KG1 (cell line): ENCODE measurements around the gene C4orf50.
"Not testable (repeated sequence)": the region's sequence is repeated elsewhere in the genome, so short reads cannot be mapped to it uniquely, and the experiment has no call there.

ENCODE experiments used
- DNase-seq: peaks from one replicate; lab custom pipeline; 2025; lab: John Stamatoyannopoulos, UW

C4orf50 gene

DNA sequence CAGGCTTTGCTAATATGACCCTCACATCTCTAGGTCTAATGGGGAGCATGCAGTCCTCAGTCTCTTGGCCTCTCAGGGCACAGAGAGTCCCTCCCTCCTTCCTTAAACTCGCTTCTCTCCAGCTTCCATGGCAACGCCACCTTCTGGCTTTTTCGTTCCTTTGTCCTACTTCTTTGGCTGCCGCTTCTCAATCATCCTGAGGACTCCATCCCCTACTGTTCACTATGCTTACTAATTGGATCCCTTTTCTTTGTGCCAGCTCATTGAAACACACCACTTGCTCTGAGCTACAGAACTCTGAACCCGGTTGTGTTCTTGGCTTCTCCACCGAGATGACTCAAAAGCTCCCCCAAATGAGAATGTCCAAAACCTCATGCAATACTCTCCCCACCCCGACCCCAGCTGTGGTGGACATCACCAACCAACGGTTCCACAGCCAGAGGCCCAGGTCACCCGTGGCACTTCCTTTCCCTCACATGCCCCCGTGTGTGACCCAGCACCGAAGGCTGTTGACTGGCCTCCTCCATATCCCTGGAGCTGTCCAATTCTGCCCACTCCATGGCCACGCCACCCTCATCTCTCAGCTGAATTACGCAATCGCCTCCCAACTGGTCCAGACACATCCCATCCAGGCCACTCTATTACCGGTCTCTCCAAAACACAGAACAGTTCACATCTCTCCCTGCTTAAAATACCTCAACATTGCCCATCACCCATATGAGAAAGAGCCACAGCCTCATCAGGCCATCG lies 160.0 kb downstream of the C4orf50 start:
- no peak for DNase-seq

DNA sequence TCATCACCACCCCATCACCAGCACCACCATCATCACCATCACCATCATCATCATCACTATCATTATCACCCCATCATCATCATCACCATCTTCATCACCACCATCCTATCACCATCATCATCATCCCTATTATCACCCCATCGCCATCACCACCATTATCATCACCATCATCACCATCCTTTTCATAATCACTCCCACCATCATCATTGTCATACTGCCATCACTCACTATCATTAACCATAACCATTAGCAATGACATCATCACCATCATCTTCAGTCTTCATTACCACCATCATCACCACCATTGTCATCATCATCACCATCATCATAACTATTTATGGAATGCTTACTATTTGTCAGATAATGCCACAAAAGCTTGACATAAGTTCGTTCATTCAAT lies 161.0 kb downstream of the C4orf50 start:
- no peak for DNase-seq

DNA sequence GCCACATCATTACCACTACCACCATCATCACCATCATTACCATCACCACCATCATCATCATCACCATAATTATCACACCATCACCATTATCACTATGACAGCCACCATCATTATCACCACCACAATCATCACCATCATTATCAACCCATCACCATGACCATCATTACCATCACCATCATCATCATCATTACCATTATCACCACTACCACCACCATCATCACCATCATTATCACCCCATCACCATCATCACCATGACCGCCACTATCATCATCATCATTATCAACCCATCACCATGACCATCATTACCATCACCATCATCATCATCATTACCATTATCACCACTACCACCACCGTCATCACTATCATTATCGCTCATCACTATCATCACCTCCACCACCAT lies 161.9 kb downstream of the C4orf50 start:
- not testable (repeated sequence) for DNase-seq

DNA sequence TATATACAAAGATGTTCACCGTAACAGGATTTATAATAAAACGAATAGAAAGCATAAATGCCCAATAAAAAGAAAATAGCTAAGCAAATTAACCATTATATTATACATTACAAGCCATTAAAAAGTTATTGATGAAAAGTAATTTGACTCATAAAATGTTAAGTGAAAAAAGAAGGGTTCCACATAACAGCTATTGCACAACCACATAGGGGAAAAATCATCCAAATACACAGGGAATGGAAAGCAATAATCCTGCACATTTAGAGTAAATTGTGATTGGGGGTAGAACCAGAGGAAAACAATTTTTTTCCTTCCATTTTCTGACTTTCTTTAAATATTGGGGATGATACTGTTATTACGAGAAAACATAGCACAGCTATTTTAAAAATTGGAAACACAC lies 163.3 kb downstream of the C4orf50 start:
- DNase-seq: no peak

DNA sequence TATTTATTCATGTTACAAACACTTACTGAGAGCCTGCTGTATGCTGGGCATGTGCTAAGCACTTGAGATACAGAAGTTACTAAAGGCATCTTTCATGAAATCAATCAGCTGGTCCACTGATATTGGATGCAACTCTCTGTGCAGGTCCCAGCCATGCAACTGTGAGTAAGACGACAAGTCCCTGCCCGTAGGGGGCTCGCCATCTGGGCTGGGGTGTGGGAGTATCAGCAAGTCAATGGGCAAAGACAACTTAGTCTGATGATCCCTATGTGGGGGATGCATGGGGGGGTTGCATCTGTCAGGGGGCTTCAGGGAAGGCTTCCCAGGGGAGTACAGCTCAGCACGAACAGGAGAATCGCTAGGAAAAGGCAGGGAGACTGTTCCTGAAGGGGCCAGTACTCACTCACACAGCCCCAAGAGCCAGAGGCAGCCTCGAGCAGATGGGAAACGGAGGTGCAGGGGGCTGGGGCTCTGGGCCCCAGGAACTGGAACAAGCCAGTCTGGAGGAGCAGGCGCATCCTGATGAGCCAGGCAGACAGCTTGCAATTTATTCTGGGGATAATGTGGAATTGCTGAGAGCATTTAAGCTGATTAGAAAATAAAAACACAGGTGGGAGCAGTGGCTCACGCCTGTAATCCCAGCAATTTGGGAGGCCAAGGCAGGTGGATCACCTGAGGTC lies 165.6 kb downstream of the C4orf50 start:
- DNase-seq: no peak

DNA sequence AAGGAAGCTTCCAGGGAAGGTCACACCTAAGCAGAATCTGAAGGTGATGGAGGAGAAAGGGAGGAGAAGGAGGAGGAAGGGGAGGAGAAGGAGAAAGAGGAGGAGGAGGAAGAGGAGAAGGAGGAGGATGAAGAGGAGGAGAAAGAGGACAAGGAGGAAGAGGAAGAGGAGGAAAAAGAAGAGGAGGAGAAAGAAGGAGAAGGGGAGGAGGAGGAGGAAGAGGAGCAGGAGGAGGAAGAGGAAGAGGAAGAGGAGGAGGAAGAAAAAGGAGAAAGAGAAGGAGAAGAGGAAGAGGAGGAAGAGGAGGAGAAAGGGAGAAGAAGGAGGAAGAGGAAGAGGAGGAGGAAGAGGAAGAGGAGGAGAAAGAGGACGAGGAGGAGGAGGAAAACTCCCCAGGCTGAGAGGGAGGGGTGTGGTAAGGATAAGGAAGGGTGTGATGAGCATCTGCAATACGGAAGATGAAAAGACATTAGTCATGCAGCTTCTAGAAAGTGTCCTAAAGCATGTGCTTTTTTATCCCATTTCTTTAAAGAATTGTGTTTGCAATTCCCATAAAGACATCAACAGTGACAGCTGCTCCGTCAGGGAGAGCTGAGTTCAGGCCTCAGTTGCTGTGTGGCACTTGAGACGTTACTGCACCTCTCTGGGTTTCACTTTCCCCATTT lies 166.5 kb downstream of the C4orf50 start:
- DNase-seq: no peak
